ENCODE measurements around the gene C20orf204.

C20orf204 gene

DNA sequence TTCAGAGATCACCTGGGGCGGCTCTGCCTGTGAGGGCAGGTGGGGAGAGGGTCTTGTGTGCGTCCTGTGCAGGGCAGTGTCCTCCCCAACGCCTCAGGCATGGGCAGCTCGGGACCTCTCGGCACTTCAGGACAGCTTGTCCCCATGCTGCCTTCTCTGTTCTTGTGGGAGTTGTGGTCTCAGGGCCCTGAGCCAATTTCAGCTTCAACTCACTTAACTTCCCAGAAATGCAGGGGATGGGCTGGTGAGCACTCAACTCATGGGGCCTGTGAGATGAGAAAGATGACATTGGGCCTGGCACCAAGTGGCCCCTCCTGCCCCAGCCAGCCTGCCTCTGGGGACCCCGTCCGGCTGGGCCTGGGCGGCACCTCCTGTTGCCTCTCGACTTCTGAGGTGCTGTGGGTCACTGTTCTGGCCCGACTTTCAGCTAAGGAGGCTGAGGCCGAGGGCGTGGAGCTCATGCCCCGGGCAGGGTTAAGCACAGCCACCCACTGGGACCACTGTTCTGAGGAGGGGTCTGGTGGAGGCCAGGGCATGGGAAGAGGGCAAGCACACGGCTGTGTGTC lies 36.6 kb downstream of the C20orf204 start:
- TF ChIP-seq CTCF (IDR thresholded peaks at IDR 0.05; ENCODE audit: low read depth, low read length): no peak
- no peak overlapping the region for H3K4me3 ChIP-seq (ENCODE audit: low read depth, low read length)

DNA sequence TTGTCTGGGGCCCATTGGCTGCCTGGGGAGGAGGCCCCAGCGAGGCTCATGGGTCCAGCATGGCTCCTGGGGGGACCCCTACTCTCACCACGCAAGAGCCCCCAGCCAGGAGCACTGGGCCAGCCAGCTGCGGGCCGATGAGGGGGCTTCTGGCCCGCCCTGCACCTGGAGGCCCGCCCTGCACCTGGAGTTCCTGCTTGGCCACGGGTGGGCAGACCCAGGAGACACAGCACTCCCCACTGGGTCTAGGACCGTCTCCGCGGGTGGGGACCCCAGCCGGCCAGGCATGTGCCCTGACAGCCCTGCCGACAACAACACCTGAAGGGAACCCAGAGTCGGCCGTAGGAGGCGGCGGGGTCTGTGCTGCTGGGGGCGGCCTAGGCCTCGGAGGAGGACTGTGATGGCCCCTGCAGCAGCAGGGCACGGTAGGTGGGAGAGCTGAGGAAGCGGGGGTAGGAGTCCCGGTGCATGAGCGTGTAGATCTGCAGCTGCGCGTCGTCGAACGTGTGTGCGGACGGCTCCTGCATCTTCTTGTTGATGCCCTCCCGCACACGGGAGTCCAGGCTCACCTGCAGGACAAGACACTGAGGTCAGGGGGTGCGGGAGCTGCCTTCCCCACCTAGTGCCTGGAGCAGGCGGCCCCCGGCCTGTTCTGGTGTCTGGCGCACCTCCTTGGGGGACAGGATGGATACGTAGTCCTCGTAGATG lies 37.6 kb downstream of the C20orf204 start:
- TF ChIP-seq CTCF (IDR thresholded peaks at IDR 0.05; ENCODE audit: low read depth, low read length): no peak
- no peak overlapping the region for H3K4me3 ChIP-seq (ENCODE audit: low read depth, low read length)

DNA sequence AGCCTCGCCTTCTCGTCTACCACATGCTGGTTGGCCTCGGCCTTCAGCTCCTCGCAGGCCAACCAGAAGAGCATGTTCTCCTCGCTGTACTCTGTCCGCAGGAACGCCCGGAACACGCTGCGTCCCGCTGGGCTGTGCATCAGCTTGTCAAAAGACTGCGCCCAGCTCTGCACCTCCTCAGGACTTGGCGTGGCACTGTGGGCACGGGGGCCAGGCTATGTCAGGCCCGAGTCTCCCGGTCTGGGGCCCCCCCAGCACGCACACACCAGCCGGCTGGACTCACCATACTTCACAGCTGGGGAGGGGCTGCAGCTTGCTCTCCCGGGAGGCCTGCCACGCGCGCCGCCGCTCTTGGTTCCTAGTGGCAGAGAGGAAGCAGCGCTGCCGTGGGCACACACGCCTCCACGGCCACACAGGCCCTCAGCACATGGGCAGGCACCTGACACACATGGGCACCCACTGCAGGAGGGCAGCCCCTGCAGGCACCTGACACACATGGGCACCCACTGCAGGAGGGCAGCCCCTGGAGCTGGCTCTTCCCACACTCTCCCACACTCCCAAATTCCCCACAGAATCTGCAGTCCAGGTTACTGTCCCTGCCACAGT lies 38.3 kb downstream of the C20orf204 start:
- no peak for TF ChIP-seq CTCF (IDR thresholded peaks at IDR 0.05; ENCODE audit: low read depth, low read length)
- H3K4me3 ChIP-seq (ENCODE audit: low read depth, low read length): no peak overlapping the region

- no peak overlapping the region for H3K4me3 ChIP-seq (ENCODE audit: low read depth, low read length)
- TF ChIP-seq CTCF (IDR thresholded peaks at IDR 0.05; ENCODE audit: low read depth, low read length): no peak
These were observed 39.0 kb downstream of the C20orf204 start for GRCh38 chr20:64074963-64075362.

DNA sequence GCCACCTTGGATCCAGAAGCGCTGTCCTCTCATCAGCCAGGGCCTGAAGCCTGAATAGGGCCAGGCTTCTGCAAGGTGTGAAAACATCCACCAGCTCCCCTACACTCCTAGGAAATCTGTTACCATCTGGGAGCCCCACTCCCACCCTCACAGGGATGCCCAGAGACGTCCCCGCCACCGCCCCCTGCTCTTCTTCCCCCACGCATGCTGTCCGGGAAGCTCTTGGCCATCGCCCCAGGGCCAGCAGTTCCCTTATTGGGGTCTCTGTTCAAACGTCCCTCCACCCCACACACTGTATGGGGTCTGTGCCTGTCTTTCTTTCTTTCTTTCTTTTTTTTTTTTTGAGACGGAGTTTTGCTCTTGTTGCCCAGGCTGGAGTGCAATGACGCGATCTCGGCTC lies 39.6 kb downstream of the C20orf204 start:
- H3K4me3 ChIP-seq (ENCODE audit: low read depth, low read length): no peak overlapping the region
- no peak for TF ChIP-seq CTCF (IDR thresholded peaks at IDR 0.05; ENCODE audit: low read depth, low read length)

GRCh38 chr20:64076061-64076997 lies 40.3 kb downstream of the C20orf204 start:
- no peak for TF ChIP-seq CTCF (IDR thresholded peaks at IDR 0.05; ENCODE audit: low read depth, low read length)
- no peak overlapping the region for H3K4me3 ChIP-seq (ENCODE audit: low read depth, low read length)

Data from WI38 (cell line).